Uterus (tissue), 2 donors: ENCODE data around the gene SMC6.

Source experiments
- POLR2A ChIP-seq, 2 donors: fragments of 450-650 bp; IDR thresholded peaks; one replicate each; pipeline ENCODE4 v1.6.1; 2016; ENCODE audit warnings: antibody characterized with exemption in 2 of 2, mild to moderate bottlenecking in 1 of 2, moderate library complexity in 1 of 2
- TF ChIP-seq, protein P1 (sequence below), 4 experiments: fragments of 200-600 bp in 2 of 4; fragments of 450-650 bp in 2 of 4; sonication (generic) in 2 of 4; IDR thresholded peaks; one replicate each; pipeline ENCODE4 v1.5.1; 2016 to 2019; ENCODE audit warnings: antibody characterized with exemption in 4 of 4, mild to moderate bottlenecking in 2 of 4, moderate library complexity in 1 of 4

GRCh38 chr2:17718689-17719088, 34.9 kb downstream of the SMC6 start:
- TF ChIP-seq, protein P1, sequence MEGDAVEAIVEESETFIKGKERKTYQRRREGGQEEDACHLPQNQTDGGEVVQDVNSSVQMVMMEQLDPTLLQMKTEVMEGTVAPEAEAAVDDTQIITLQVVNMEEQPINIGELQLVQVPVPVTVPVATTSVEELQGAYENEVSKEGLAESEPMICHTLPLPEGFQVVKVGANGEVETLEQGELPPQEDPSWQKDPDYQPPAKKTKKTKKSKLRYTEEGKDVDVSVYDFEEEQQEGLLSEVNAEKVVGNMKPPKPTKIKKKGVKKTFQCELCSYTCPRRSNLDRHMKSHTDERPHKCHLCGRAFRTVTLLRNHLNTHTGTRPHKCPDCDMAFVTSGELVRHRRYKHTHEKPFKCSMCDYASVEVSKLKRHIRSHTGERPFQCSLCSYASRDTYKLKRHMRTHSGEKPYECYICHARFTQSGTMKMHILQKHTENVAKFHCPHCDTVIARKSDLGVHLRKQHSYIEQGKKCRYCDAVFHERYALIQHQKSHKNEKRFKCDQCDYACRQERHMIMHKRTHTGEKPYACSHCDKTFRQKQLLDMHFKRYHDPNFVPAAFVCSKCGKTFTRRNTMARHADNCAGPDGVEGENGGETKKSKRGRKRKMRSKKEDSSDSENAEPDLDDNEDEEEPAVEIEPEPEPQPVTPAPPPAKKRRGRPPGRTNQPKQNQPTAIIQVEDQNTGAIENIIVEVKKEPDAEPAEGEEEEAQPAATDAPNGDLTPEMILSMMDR (IDR thresholded peaks at IDR 0.05): no peak
- no peak for TF ChIP-seq POLR2A (IDR thresholded peaks at IDR 0.05)
